ENCODE data around the gene PLEKHA3. TPM values are rescaled to one million over a fixed set of nuclear protein-coding genes. Genes with fewer than 3 reads are reported as not detected.

The PLEKHA3 gene
- total and polyA plus RNA-seq, 9 of the 15 experiments (the other 6 are each of a cell fraction or from before 2014, with no cell fraction given), result 2.3 to 23.4 (median 10.5) TPM

GRCh38 chr2:178485356-178485755 lies 5.1 kb downstream of the PLEKHA3 start:
- H3K36me3 ChIP-seq (ENCODE audit: control insufficient read depth, insufficient read depth, low read length), result peaks cover 17% of the 10 kb centered on the region; the same call in 2 of the 3 replicates
- no peak overlapping the region for H3K4me2 ChIP-seq (ENCODE audit: insufficient read depth, low read length)
- H3K79me2 ChIP-seq (ENCODE audit: control insufficient read depth, insufficient read depth, low read length), result peaks cover 40% of the 10 kb centered on the region
- ChIA-PET CTCF (ENCODE audit: low intra/inter-chr PET ratio) (no interaction called here), POLR2A (interaction anchor here (0.7 to 1.7 kb wide), 4 partner anchors 10 to 373 kb away, joined by 3 to 7 read pairs (median 3); partner anchors contain the start of gene RBM45)
- intact Hi-C loops (cut with micrococcal nuclease) (no loop called here), in situ Hi-C loops (cut with MboI) (no loop called here)
- 58% methylated on average over 3 of the region's 3 CpGs for whole genome bisulfite sequencing (ENCODE audit: insufficient coverage, low coverage, missing lambda C conversion rate)
- no peak for DNase-seq (ENCODE audit: extremely low read depth in 1 of 4, low spot score in 3 of 4)
- no peak overlapping the region for H3K27ac ChIP-seq (ENCODE audit: extremely low read depth, low read depth, low read length)
- no peak for FAIRE-seq
- H2AFZ ChIP-seq (ENCODE audit: low read depth, low read length), result no peak overlapping the region
- H3K27me3 ChIP-seq (ENCODE audit: control insufficient read depth in 2 of 2, insufficient read depth in 2 of 2, low read length in 2 of 2), result no peaks in the 10 kb centered on the region
- BruUV-seq (replicated peaks), result no TSS peak
- TF ChIP-seq CBX8 (IDR thresholded peaks at IDR 0.05; ENCODE audit: borderline replicate concordance, extremely low read depth, low read depth, low read length, poor library complexity, severe bottlenecking) (no peak), ZBTB9 (CRISPR knock-in tag; IDR thresholded peaks at IDR 0.05) (no peak), CBFB (CRISPR knock-in tag; IDR thresholded peaks at IDR 0.05) (no peak), PHF8 (IDR thresholded peaks at IDR 0.05; ENCODE audit: borderline replicate concordance, low read length) (no peak)
- no peak for ATAC-seq
- no peak overlapping the region for H3K4me3 ChIP-seq
- peaks cover 11 to 19% of the 10 kb centered on the region in 2 experiments for H3K4me1 ChIP-seq (replicated peaks in 1 of 2; ENCODE audit: control insufficient read depth in 2 of 2, insufficient read depth in 2 of 2, low read length in 2 of 2)
- no peaks in the 10 kb centered on the region for H3K9me3 ChIP-seq (replicated peaks; ENCODE audit: control insufficient read depth, insufficient read depth, low read depth, low read length)
- H3K9ac ChIP-seq (ENCODE audit: insufficient read depth in 1 of 2, low read depth in 2 of 2, low read length in 2 of 2), result no peak overlapping the region
- no peaks in the 10 kb centered on the region for H3K9me1 ChIP-seq (ENCODE audit: control insufficient read depth, insufficient read depth, low read length)
- no peaks in the 10 kb centered on the region for H4K20me1 ChIP-seq (replicated peaks; ENCODE audit: control insufficient read depth, insufficient read depth, low read length)
